Right lobe of liver (tissue), 6 donors: Measurements from ENCODE around the gene TOMM20. TPM values are rescaled to one million over a fixed set of nuclear protein-coding genes. Genes with fewer than 3 reads are reported as not detected.
A peak's percentile ranks its signal among the peaks of the same experiment; 100 is the strongest.

Experiments used
- ATAC-seq, 4 donors: fragments of 200-7000 bp; cut with Tn5 transposase; one replicate each; pipeline ENCODE4 v1.9.1; 2020; ENCODE audit warnings: mild to moderate bottlenecking in 4 of 4, moderate library complexity in 4 of 4
- DNase-seq, 3 donors: peaks; one replicate each; pipeline ENCODE4 v3.0.0-alpha.2; 2020
- H3K27ac ChIP-seq, 3 donors: fragments of 200-600 bp; one replicate each; pipeline ENCODE4 v1.8.0; 2022
- H3K27me3 ChIP-seq, 2 donors: fragments of 200-600 bp; one replicate each; pipeline ENCODE4 v1.8.0; 2022
- H3K36me3 ChIP-seq, 4 donors: fragments of 200-600 bp; sonication (generic) in 1 of 4; one replicate each; pipeline versions ENCODE4 v1.5.1 to v1.8.0; 2017 to 2022; ENCODE audit warnings: control low read depth in 1 of 4
- H3K4me1 ChIP-seq, 4 donors: fragments of 200-600 bp; sonication (generic) in 1 of 4; one replicate each; pipeline versions ENCODE4 v1.5.1 to v1.8.0; 2017 to 2022; ENCODE audit warnings: control low read depth in 1 of 4
- H3K4me3 ChIP-seq, 3 donors: fragments of 200-600 bp; one replicate each; pipeline ENCODE4 v1.8.0; 2022
- H3K9me3 ChIP-seq, 4 donors: fragments of 200-600 bp; sonication (generic) in 1 of 4; one replicate each; pipeline versions ENCODE4 v1.5.1 to v1.8.0; 2017 to 2022; ENCODE audit warnings: control low read depth in 1 of 4
- CTCF ChIP-seq, 4 donors: fragments of 200-600 bp in 3 of 4; fragments of 450-650 bp in 1 of 4; IDR thresholded peaks; one replicate each; pipeline versions ENCODE4 v1.5.1 to v1.8.0; 2016 to 2022; ENCODE audit warnings: antibody characterized with exemption in 4 of 4, mild to moderate bottlenecking in 2 of 4
- POLR2A ChIP-seq: fragments of 450-650 bp; IDR thresholded peaks from one replicate; pipeline ENCODE4 v1.6.1; 2017; ENCODE audit warnings: antibody characterized with exemption, mild to moderate bottlenecking
- WGBS: methylation state at CpG from one replicate; pipeline ENCODE4 v1.1.6; 2018; ENCODE audit warnings: low coverage, low lambda C conversion rate; ENCODE audit not compliant: insufficient coverage; ENCODE audit errors: missing lambda C conversion rate; 5-methylcytosine and 5-hydroxymethylcytosine counted together
- intact Hi-C, 2 donors: fragments of 100-400 bp; cut with DNase I; formaldehyde crosslinking; loops; one replicate each; pipeline versions ENCODE4 v1.11.2 to v1.14.1; 2022
- total RNA-seq, 6 experiments: library from RNA; depleted of rRNA in 2 of 6; stranded (reverse); fragments of >200 nt in 2 of 6; fragmentation: NEBNext Ultra II Directional in 3 of 6; extraction: Animal tissue kit (Norgen Biotek cat#: 25700) in 3 of 6; gene quantifications; one replicate each; pipeline versions ENCODE4 v1.1.0 to v1.2.4, GENCODE V29; 2016 to 2023
- donor health status: DM: no; HTN: yes; CAD: no.
- donor health status: DM: no; HTN: no; CAD: no.
- donor health status: DM: no; HTN: no; CAD: no.
- donor health status: DM: no; HTN: yes; CAD: no.
- donor health status: DM: no; HTN: yes; CAD: no.

Gene TOMM20
- total RNA-seq, 6 experiments from 2014 or later, result 33.0 to 59.2 (median 42.7) TPM

GRCh38 chr1:235127732-235128455 lies 743 bp downstream of the TOMM20 start:
- DNase-seq, result no peak
- H3K36me3 ChIP-seq, result peaks cover 0 to 4% (median 2%) of the 10 kb centered on the region in 4 donors
- no peaks in the 10 kb centered on the region for H3K27me3 ChIP-seq
- no peaks in the 10 kb centered on the region for H3K9me3 ChIP-seq
- peak overlapping the region; percentile 97 to 99 (median 98) for H3K4me3 ChIP-seq
- WGBS, result under 1% methylated on average over 27 of the region's 35 CpGs
- TF ChIP-seq POLR2A, result no peak
- TF ChIP-seq CTCF (IDR thresholded peaks at IDR 0.05), result no peak
- H3K27ac ChIP-seq, result peak overlapping the region; percentile 82 to 93 (median 87)
- ATAC-seq, result peak in 1 of 4 donors; percentile 6
- intact Hi-C loops, result no loop called here
- H3K4me1 ChIP-seq, result peaks cover 0 to 18% (median 2%) of the 10 kb centered on the region in 4 donors

GRCh38 chr1:235127203-235127602 lies 1.4 kb downstream of the TOMM20 start:
- Histone ChIP-seq H3K4me3 (peak overlapping the region; percentile 97 to 99 (median 98)), H3K27ac (no peak overlapping the region), H3K4me1 (peaks cover 0 to 18% (median 2%) of the 10 kb centered on the region in 4 donors), H3K27me3 (no peaks in the 10 kb centered on the region), H3K9me3 (no peaks in the 10 kb centered on the region), H3K36me3 (peaks cover 0 to 4% (median 2%) of the 10 kb centered on the region in 4 donors)
- ATAC-seq (no peak), DNase-seq (no peak)
- intact Hi-C loops, result no loop called here
- 29% methylated on average over 4 of the region's 4 CpGs for whole genome bisulfite sequencing
- TF ChIP-seq CTCF (IDR thresholded peaks at IDR 0.05) (no peak), POLR2A (no peak)

- intact Hi-C loops, result no loop called here
- 79% methylated on average over 1 of the region's 1 CpG for WGBS
- no peak overlapping the region for H3K4me3 ChIP-seq
- no peak for TF ChIP-seq POLR2A
- TF ChIP-seq CTCF (IDR thresholded peaks at IDR 0.05), result no peak
- ATAC-seq (no peak), DNase-seq (no peak)
- no peak overlapping the region for H3K27ac ChIP-seq
- H3K36me3 ChIP-seq, result peaks cover 0 to 17% (median 2%) of the 10 kb centered on the region in 4 donors
- H3K27me3 ChIP-seq, result no peaks in the 10 kb centered on the region
- peaks cover 0 to 18% (median 2%) of the 10 kb centered on the region in 4 donors for H3K4me1 ChIP-seq
- H3K9me3 ChIP-seq, result no peaks in the 10 kb centered on the region
Measured at GRCh38 chr1:235124665-235125064, 4.0 kb downstream of the TOMM20 start.

GRCh38 chr1:235124111-235124510 lies 4.5 kb downstream of the TOMM20 start:
- 100% methylated on average over 5 of the region's 9 CpGs for WGBS

More at GRCh38 chr1:235124111-235124510, 4.5 kb downstream of the TOMM20 start:
- TF ChIP-seq POLR2A (no peak), CTCF (IDR thresholded peaks at IDR 0.05) (no peak)
- DNase-seq, result no peak
- H3K4me1 ChIP-seq, result peaks cover 0 to 18% (median 2%) of the 10 kb centered on the region in 4 donors
- no peak overlapping the region for H3K27ac ChIP-seq
- H3K4me3 ChIP-seq, result no peak overlapping the region
- intact Hi-C loops, result no loop called here
- no peaks in the 10 kb centered on the region for H3K9me3 ChIP-seq
- no peak for ATAC-seq
- peaks cover 2 to 22% (median 6%) of the 10 kb centered on the region in 4 donors for H3K36me3 ChIP-seq
- H3K27me3 ChIP-seq, result no peaks in the 10 kb centered on the region
